Upper lobe of left lung (tissue), 4 donors: ENCODE measurements around the gene TMPRSS6.

ENCODE experiments used
- EP300 ChIP-seq, 4 donors: sonication (generic); formaldehyde crosslinking; IDR thresholded peaks; one replicate each; pipeline ENCODE4 v1.5.1; 2017; ENCODE audit warnings: antibody characterized with exemption in 4 of 4, control low read depth in 2 of 4
- POLR2A ChIP-seq, 4 donors: fragments of 450-650 bp; IDR thresholded peaks; one replicate each; pipeline ENCODE4 v1.5.1; 2016 to 2017; ENCODE audit warnings: antibody characterized with exemption in 4 of 4, mild to moderate bottlenecking in 2 of 4
- POLR2AphosphoS5 ChIP-seq, 2 donors: sonication (generic); formaldehyde crosslinking; IDR thresholded peaks; one replicate each; pipeline ENCODE4 v1.5.1; 2017; ENCODE audit warnings: antibody characterized with exemption in 2 of 2
- TF ChIP-seq, protein P1 (sequence below), 6 experiments: fragments of 450-650 bp in 4 of 6; fragments of 200-600 bp in 2 of 6; sonication (generic) in 2 of 6; IDR thresholded peaks; one replicate each; pipeline ENCODE4 v1.5.1; 2016 to 2019; ENCODE audit warnings: antibody characterized with exemption in 6 of 6

DNA sequence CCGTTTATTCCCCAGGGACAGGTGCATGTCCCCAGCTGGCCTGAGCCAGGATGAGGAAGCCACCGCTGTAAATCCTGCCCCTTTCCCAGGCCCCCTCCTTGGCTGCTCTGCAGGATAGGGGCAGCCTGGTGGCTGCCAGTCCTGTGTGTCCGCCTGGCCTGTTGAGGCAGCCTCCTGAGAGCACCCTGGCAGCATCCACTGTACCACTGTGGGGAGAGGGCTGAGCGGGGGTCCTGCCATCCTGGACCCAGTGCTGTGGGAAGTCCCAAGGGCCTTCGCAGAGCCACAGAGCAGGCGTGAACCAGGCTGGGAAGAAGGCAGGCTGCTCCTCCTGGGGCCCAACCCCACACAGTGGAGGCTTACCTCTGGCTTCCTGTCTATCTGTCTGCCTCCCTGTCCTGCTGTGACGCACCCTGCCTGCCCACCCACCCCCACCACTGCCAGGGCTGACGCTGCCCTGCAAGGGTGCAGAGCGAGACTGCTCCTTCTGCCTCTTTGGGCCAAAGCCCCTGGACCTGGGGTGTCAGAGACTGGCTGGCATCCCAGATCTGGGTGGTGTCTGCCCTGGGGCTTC lies 49.5 kb downstream of the TMPRSS6 start:
- TF ChIP-seq POLR2A (IDR thresholded peaks at IDR 0.05) (no peak), POLR2AphosphoS5 (IDR thresholded peaks at IDR 0.05) (no peak), EP300 (IDR thresholded peaks at IDR 0.05) (no peak)
- TF ChIP-seq, protein P1, sequence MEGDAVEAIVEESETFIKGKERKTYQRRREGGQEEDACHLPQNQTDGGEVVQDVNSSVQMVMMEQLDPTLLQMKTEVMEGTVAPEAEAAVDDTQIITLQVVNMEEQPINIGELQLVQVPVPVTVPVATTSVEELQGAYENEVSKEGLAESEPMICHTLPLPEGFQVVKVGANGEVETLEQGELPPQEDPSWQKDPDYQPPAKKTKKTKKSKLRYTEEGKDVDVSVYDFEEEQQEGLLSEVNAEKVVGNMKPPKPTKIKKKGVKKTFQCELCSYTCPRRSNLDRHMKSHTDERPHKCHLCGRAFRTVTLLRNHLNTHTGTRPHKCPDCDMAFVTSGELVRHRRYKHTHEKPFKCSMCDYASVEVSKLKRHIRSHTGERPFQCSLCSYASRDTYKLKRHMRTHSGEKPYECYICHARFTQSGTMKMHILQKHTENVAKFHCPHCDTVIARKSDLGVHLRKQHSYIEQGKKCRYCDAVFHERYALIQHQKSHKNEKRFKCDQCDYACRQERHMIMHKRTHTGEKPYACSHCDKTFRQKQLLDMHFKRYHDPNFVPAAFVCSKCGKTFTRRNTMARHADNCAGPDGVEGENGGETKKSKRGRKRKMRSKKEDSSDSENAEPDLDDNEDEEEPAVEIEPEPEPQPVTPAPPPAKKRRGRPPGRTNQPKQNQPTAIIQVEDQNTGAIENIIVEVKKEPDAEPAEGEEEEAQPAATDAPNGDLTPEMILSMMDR (IDR thresholded peaks at IDR 0.05): no peak
